HepG2 (cell line): ENCODE data around the gene LDHAL6B. TPM values are rescaled to one million over a fixed set of nuclear protein-coding genes. Genes with fewer than 3 reads are reported as not detected.

Experiments used
- ATAC-seq: fragments of 200-7000 bp; cut with Tn5 transposase; 3 replicates; pipeline ENCODE4 v1.9.1; 2020; ENCODE audit warnings: mild to moderate bottlenecking, moderate library complexity
- BruUV-seq: library from RNA; stranded (reverse); fragments of 400-500 nt; replicated peaks from 2 replicates; lab custom pipeline; 2021; lab: Mats Ljungman, UMichigan
- CTCF ChIA-PET: fragments of 300-600 bp; formaldehyde crosslinking; extraction: SDS; loops from one replicate; lab custom pipeline; 2021; ENCODE audit warnings: low total read pairs, inconsistent platforms, low intra/inter-chr PET ratio; lab: Yijun Ruan, JAX
- POLR2A ChIA-PET: fragments of 350-600 bp; sonication (Branson Sonifier 250); formaldehyde crosslinking; loops from one replicate; lab custom pipeline; 2020; ENCODE audit warnings: antibody characterized with exemption, inconsistent platforms; lab: Yijun Ruan, JAX
- DNase-seq: peaks from one replicate; pipeline ENCODE4 v3.0.0-alpha.2; 2015; ENCODE audit warnings: low spot score
- FAIRE-seq: peaks from 3 replicates; lab custom pipeline; 2011; peaks lifted over from hg19 to GRCh38; lab: Jason Lieb, UNC
- H2AFZ ChIP-seq: one replicate; pipeline ENCODE4 v1.6.1; 2011; ENCODE audit warnings: low read length, inconsistent platforms
- H3K27ac ChIP-seq: fragments of 300-600 bp; 3 replicates; pipeline ENCODE4 v1.8.0; 2011; ENCODE audit warnings: mixed run types, mild to moderate bottlenecking, mixed read lengths, low read length, inconsistent platforms; ENCODE audit not compliant: insufficient read depth; ENCODE audit errors: extremely low read length
- H3K27me3 ChIP-seq, 2 experiments: fragments of 200-600 bp in 1 of 2; 2 replicates in 1 of 2; 3 replicates in 1 of 2; pipeline versions ENCODE4 v1.6.0 to v1.8.0; 2011; ENCODE audit warnings: low read length in 2 of 2, mild to moderate bottlenecking in 2 of 2, moderate library complexity in 2 of 2, inconsistent platforms in 1 of 2; ENCODE audit not compliant: insufficient read depth in 2 of 2, control insufficient read depth in 1 of 2
- H3K36me3 ChIP-seq, 2 experiments: fragments of 200-600 bp in 1 of 2; replicated peaks in 1 of 2; 2 replicates in 1 of 2; 3 replicates in 1 of 2; pipeline versions ENCODE4 v1.5.1 to v1.8.0; 2011; ENCODE audit warnings: low read length in 2 of 2, inconsistent platforms in 1 of 2; ENCODE audit not compliant: insufficient read depth in 2 of 2, control insufficient read depth in 1 of 2
- H3K4me1 ChIP-seq: 2 replicates; pipeline ENCODE4 v1.5.1; 2012; ENCODE audit warnings: low read length, inconsistent platforms; ENCODE audit not compliant: insufficient read depth
- H3K4me2 ChIP-seq: 2 replicates; pipeline ENCODE4 v1.6.0; 2011; ENCODE audit warnings: low read depth, low read length, inconsistent platforms
- H3K4me3 ChIP-seq, 3 experiments: fragments of 200-600 bp in 1 of 3; sonication (generic), shearing (Covaris generic) in 1 of 3; replicated peaks in 1 of 3; 2 replicates each; pipeline ENCODE4 v1.5.1; 2011 to 2016; ENCODE audit warnings: low read length in 3 of 3, inconsistent platforms in 2 of 3, low read depth in 2 of 3, mild to moderate bottlenecking in 2 of 3, control low read depth in 1 of 3, mixed read lengths in 1 of 3; ENCODE audit not compliant: insufficient read depth in 1 of 3
- H3K79me2 ChIP-seq: one replicate; pipeline ENCODE4 v1.6.1; 2011; ENCODE audit warnings: low read length, inconsistent platforms; ENCODE audit not compliant: insufficient read depth
- H3K9ac ChIP-seq: 2 replicates; pipeline ENCODE4 v1.6.0; 2011; ENCODE audit warnings: mild to moderate bottlenecking, low read depth, low read length, inconsistent platforms; ENCODE audit not compliant: insufficient read depth
- H3K9me3 ChIP-seq: 2 replicates; pipeline ENCODE4 v1.5.1; 2012; ENCODE audit warnings: mild to moderate bottlenecking, low read length
- H4K20me1 ChIP-seq: 2 replicates; pipeline ENCODE4 v1.6.0; 2011; ENCODE audit warnings: inconsistent platforms, mild to moderate bottlenecking, low read length, moderate library complexity; ENCODE audit not compliant: insufficient read depth
- CENPT ChIP-seq: sonication (generic); formaldehyde crosslinking; IDR thresholded peaks from 2 replicates; pipeline ENCODE4 v1.8.0; 2022; ENCODE audit warnings: low read depth, mild to moderate bottlenecking, moderate library complexity, missing genetic modification reagents
- FLYWCH1 ChIP-seq: sonication (generic); formaldehyde crosslinking; IDR thresholded peaks from 2 replicates; pipeline ENCODE4 v1.8.1; 2023; ENCODE audit warnings: mild to moderate bottlenecking, missing genetic modification reagents
- FOSL1 ChIP-seq: sonication (generic); formaldehyde crosslinking; IDR thresholded peaks from 2 replicates; pipeline ENCODE4 v1.9.0; 2021; ENCODE audit warnings: missing genetic modification reagents, borderline replicate concordance
- HNRNPLL ChIP-seq: fragments of 200-400 bp; formaldehyde crosslinking; IDR thresholded peaks from 2 replicates; pipeline ENCODE4 v1.6.1; 2017; ENCODE audit warnings: mild to moderate bottlenecking, low read depth, low read length; ENCODE audit not compliant: poor library complexity, severe bottlenecking
- IRF9 ChIP-seq: sonication (generic); formaldehyde crosslinking; IDR thresholded peaks from 2 replicates; pipeline ENCODE4 v1.8.0; 2022; ENCODE audit warnings: missing genetic modification reagents, mild to moderate bottlenecking, borderline replicate concordance
- JUNB ChIP-seq: sonication (generic); formaldehyde crosslinking; IDR thresholded peaks from 2 replicates; pipeline ENCODE4 v1.8.0; 2022; ENCODE audit warnings: missing genetic modification reagents, mild to moderate bottlenecking, borderline replicate concordance
- MXD3 ChIP-seq: IDR thresholded peaks from 2 replicates; pipeline ENCODE4 v1.6.1; 2016; ENCODE audit warnings: mild to moderate bottlenecking, missing biosample characterization, missing genetic modification reagents
- NFKB2 ChIP-seq: sonication (generic); formaldehyde crosslinking; IDR thresholded peaks from 2 replicates; pipeline ENCODE4 v1.4.0; 2020; ENCODE audit warnings: missing genetic modification reagents, borderline replicate concordance
- PTBP1 ChIP-seq: fragments of 200-400 bp; formaldehyde crosslinking; IDR thresholded peaks from 2 replicates; pipeline ENCODE4 v1.6.1; 2018; ENCODE audit warnings: low read length, low read depth; ENCODE audit not compliant: poor library complexity, severe bottlenecking
- RBFOX2 ChIP-seq: fragments of 200-400 bp; formaldehyde crosslinking; IDR thresholded peaks from 2 replicates; pipeline ENCODE4 v1.6.1; 2017; ENCODE audit warnings: low read depth, mild to moderate bottlenecking, low read length
- RELA ChIP-seq: sonication (generic); formaldehyde crosslinking; IDR thresholded peaks from 2 replicates; pipeline ENCODE4 v1.4.0; 2020; ENCODE audit warnings: missing genetic modification reagents
- TBX2 ChIP-seq: sonication (generic); formaldehyde crosslinking; IDR thresholded peaks from 2 replicates; pipeline ENCODE4 v1.5.0; 2020; ENCODE audit warnings: missing genetic modification reagents, mild to moderate bottlenecking, borderline replicate concordance
- TFDP1 ChIP-seq: IDR thresholded peaks from 2 replicates; pipeline ENCODE4 v1.6.1; 2016; ENCODE audit warnings: missing compliant biosample characterization, missing genetic modification reagents, borderline replicate concordance
- USF2 ChIP-seq, 2 experiments: sonication (generic) in 1 of 2; formaldehyde crosslinking in 1 of 2; IDR thresholded peaks; 2 replicates each; pipeline versions ENCODE4 v1.5.1 to v1.6.1; 2011 to 2020; ENCODE audit warnings: borderline replicate concordance in 1 of 2, low read depth in 1 of 2, low read length in 1 of 2, mild to moderate bottlenecking in 1 of 2, missing genetic modification reagents in 1 of 2, moderate library complexity in 1 of 2
- WIZ ChIP-seq: sonication (generic); formaldehyde crosslinking; IDR thresholded peaks from 2 replicates; pipeline ENCODE4 v1.5.1; 2020; ENCODE audit warnings: mild to moderate bottlenecking, missing genetic modification reagents
- ZBTB21 ChIP-seq: sonication (generic); formaldehyde crosslinking; IDR thresholded peaks from 2 replicates; pipeline ENCODE4 v1.4.0; 2020; ENCODE audit warnings: missing genetic modification reagents
- ZNF558 ChIP-seq: sonication (generic); formaldehyde crosslinking; IDR thresholded peaks from 2 replicates; pipeline ENCODE4 v1.9.0; 2022; ENCODE audit warnings: mild to moderate bottlenecking, missing genetic modification reagents, borderline replicate concordance
- WGBS: methylation state at CpG from one replicate; pipeline ENCODE4 v1.1.6; 2017; ENCODE audit warnings: low lambda C conversion rate; 5-methylcytosine and 5-hydroxymethylcytosine counted together
- in situ Hi-C: cut with HindIII; loops from 2 replicates; pipeline ENCODE4 v1.10.0; 2017; ENCODE audit warnings: low pct_unique_long_range_greater_than_20kb; ENCODE audit not compliant: extremely low pct_ligation_motif_present
- intact Hi-C: fragments of 100-400 bp; cut with micrococcal nuclease; formaldehyde crosslinking; loops from one replicate; pipeline ENCODE4 v1.10.0; 2022; ENCODE audit not compliant: unreplicated experiment
- polyA plus RNA-seq, 8 experiments: library from polyadenylated mRNA; depleted of rRNA in 3 of 8; stranded (reverse) in 7 of 8; unstranded in 1 of 8; fragments of >200 nt; fragmentation: Illumina TruSeq in 4 of 8; extraction: Trizol in 4 of 8; gene quantifications; 2 replicates each; pipeline versions ENCODE4 v1.2.1 to v1.2.3, GENCODE V29; 2011 to 2016; ENCODE audit warnings: low read depth in 4 of 8, missing spikeins in 1 of 8, mixed read lengths in 1 of 8; ENCODE audit not compliant: insufficient read depth in 1 of 8
- total RNA-seq, 5 experiments: library from RNA; depleted of rRNA; stranded (reverse); fragments of >200 nt; fragmentation: Illumina TruSeq; extraction: Trizol; gene quantifications; 2 replicates each; pipeline ENCODE4 v1.2.3, GENCODE V29; 2016; ENCODE audit warnings: low read depth in 1 of 5

LDHAL6B gene
- total and polyA plus RNA-seq, 2 of the 13 experiments (the other 11 are each of a cell fraction or from before 2014, with no cell fraction given): not detected

- CTCF ChIA-PET: no interaction called here
Observed at GRCh38 chr15:59232476-59232875, 25.8 kb downstream of the LDHAL6B start.

More at GRCh38 chr15:59232476-59232875, 25.8 kb downstream of the LDHAL6B start:
- no peak overlapping the region for H3K27ac ChIP-seq
- intact Hi-C loops: no loop called here
- H3K79me2 ChIP-seq: no peaks in the 10 kb centered on the region
- H4K20me1 ChIP-seq: no peaks in the 10 kb centered on the region
- DNase-seq (no peak), ATAC-seq (no peak), FAIRE-seq (no peak)
- H3K4me1 ChIP-seq: peaks cover 17% of the 10 kb centered on the region
- H3K36me3 ChIP-seq: peaks cover 1 to 4% of the 10 kb centered on the region in 2 experiments; a peak in 2 of 5 replicates
- WGBS: 48% methylated on average over 1 of the region's 1 CpG
- H3K4me3 ChIP-seq: no peak overlapping the region
- BruUV-seq: no TSS peak
- TF ChIP-seq FLYWCH1 (CRISPR knock-in tag) (no peak), RELA (CRISPR knock-in tag) (no peak), USF2 (IDR thresholded peaks at IDR 0.05; ENCODE audit: low read depth, low read length) (no peak), USF2 (CRISPR knock-in tag; IDR thresholded peaks at IDR 0.05; ENCODE audit: borderline replicate concordance) (no peak), FOSL1 (CRISPR knock-in tag) (no peak), CENPT (CRISPR knock-in tag) (no peak), TFDP1 (CRISPR knock-in tag) (no peak), MXD3 (no peak), RBFOX2 (no peak), TBX2 (CRISPR knock-in tag) (no peak), ZNF558 (CRISPR knock-in tag) (no peak), HNRNPLL (no peak), ZBTB21 (CRISPR knock-in tag) (no peak), NFKB2 (CRISPR knock-in tag) (no peak), IRF9 (no peak), WIZ (CRISPR knock-in tag) (no peak), JUNB (CRISPR knock-in tag) (no peak), PTBP1 (no peak)
- in situ Hi-C loops: no loop called here
- no peak overlapping the region for H3K9ac ChIP-seq
- no peak overlapping the region for H2AFZ ChIP-seq
- H3K27me3 ChIP-seq: no peaks in the 10 kb centered on the region
- H3K4me2 ChIP-seq: no peak overlapping the region
- H3K9me3 ChIP-seq: no peaks in the 10 kb centered on the region
- POLR2A ChIA-PET: no interaction called here
